Cerebellar cortex (tissue), 1 donor: ENCODE measurements around the gene SLC24A3.

Experiments used
- DNase-seq: peaks from one replicate; pipeline ENCODE4 v3.0.0-alpha.2; 2015; ENCODE audit warnings: low spot score

SLC24A3 gene

DNA sequence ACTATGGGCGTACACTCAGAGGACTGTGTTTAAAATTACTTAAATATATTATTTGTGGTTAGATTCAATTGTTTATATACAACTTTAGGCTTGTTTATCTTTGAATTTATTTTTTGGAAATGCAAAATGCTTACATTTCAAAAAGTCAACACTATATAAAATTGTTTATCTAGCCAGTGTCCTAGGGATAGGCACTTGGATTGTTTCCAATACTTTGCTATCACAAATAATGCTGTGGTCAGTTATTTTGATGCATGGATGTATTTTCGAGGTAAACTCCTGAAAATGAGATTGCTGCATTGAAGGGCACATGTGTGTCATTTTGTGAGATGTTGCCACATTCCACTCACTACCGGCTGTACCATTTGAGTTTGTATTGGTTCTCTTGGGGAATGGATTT lies 213.9 kb downstream of the SLC24A3 start:
- no peak for DNase-seq

DNA sequence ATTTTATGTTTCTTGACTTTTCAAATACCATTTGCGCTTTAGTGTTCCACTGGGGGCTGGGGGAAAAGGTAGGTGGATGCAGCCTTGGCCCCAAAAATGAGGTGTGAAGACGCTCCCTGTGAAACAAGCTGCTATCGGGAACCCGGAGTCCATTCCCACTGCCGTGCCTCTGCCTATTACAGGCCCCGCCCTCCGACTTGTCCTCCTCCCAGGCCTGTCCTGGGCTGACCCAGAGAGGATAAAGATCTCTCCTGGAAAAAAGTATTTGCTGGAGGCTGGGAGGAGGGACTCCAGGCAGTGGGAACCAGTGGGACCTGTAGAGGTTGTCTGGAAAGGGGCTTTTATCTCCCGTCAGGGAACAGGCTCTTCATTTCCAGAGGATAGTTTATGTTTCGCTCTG lies 215.0 kb downstream of the SLC24A3 start:
- DNase-seq, result no peak

DNA sequence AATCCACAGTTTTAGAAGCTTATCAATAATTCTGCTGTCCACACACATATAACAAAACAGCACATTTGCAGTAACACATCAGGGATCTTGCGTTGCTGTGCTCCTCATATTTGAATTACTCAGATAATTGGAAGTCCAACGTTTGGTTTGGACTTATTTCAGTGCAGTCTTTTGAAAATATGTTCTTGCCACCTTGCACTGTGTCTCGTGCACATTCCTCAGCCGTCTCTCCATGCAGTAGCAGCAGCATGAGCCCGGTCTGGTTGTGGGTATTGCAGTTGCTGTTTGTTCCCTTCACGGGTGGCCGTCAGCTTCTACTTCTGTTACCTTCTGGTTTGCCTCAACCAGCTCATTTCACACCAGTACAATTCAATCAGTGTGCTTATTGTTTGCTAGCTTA lies 215.5 kb downstream of the SLC24A3 start:
- no peak for DNase-seq

DNA sequence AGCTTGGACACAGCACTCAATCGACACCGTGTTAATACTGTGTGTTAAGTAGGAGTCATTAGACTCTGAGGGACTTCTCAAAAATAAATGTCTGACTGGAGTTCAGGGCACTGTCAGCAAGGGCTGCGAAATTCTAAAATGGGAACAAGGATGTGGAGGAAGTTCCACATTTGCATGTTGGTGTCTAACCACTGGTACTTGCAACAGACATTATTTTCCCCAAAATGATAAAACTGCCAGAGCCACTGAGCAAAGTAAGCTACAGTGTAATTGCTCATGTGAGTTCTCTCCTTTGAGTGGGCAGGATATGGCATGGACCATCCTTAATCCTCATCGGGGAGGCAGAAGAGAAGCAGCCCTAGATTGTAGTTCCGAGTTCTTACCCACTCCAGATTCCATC lies 215.9 kb downstream of the SLC24A3 start:
- DNase-seq, result no peak

DNA sequence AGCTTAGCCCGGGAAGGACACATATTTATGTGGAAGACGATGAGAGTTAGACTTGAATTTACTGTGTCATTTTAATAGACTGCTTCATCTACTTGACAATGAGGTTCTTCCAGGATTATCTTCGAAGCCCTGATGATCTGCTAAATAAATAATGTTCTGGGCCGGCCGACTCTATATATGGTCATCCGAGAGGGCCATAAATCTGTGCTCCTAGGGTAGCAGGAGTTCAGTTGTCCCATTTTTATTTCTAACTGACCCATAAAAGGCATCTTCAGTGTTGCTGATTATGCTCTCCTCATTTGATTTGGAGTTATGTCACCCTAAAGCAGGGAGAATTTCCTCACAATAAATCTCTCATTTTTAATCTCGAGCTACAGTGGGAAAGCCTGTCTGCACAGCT lies 217.1 kb downstream of the SLC24A3 start:
- DNase-seq, result no peak

DNA sequence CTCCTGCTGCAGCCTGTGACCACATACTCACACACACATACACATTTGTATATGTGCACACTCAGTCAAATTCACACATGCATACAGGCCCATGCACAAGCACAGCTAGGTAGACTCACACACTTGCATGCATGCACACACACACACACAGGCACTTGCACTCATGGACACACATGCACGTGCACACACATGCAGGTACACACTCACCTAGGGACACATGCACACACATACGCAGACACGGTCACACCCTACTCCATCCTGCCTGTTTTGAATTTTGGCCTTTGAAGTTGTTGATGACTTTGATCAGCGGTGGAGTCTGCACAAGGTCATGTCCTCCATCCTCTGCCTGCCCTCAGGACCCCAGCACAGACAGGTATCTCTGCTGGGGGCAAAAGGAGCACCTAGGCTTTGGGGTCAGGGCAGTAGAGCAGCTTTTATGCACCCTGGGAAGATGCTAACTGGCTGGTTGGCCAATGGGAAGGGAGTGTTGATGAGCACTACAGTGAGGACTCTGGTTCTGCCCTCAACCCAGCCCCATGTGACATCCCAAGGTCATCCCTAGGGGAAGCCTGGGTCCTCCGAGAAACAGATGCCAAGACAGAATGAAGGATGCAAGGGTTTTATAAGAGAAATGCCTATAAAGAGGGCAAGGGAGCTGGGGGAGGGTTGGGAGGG lies 218.3 kb downstream of the SLC24A3 start:
- no peak for DNase-seq

DNA sequence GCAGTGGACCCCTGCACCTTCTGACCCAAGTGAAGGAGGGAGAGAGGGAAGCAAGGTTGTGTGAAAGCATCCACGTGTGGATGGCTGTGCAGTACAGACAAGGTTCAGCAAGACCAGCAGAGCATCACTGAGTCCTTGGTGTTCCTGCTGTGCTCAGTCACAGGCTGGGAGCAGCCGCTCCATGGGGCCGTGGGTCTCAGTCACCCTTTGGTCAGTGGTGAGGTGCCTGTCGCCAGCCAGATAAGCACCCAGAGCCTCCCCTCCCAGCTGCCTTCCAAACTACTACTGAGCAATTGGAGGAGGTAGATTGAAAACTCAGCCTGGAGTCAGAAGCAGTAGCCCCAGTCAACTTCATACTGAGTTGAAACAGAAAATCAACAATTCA lies 218.9 kb downstream of the SLC24A3 start:
- DNase-seq, result no peak

DNA sequence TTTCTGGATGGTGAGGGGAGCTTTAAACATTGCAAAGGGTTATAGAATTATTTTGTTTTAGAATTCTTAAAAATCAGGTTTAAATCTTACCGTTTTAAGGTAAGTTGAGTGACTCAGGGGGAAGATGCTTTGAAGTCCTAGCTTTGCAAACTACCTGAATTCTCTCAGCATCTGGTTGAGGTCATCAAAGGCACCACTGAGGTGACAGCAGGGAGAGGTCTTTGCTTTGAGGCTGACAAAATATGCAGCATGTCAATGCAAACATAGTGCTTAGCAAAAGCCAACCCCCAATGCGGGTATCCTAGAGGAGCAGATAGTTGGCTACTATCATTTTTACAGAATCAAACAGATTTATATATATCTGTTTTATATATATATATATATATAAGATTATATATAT lies 219.5 kb downstream of the SLC24A3 start:
- no peak for DNase-seq

DNA sequence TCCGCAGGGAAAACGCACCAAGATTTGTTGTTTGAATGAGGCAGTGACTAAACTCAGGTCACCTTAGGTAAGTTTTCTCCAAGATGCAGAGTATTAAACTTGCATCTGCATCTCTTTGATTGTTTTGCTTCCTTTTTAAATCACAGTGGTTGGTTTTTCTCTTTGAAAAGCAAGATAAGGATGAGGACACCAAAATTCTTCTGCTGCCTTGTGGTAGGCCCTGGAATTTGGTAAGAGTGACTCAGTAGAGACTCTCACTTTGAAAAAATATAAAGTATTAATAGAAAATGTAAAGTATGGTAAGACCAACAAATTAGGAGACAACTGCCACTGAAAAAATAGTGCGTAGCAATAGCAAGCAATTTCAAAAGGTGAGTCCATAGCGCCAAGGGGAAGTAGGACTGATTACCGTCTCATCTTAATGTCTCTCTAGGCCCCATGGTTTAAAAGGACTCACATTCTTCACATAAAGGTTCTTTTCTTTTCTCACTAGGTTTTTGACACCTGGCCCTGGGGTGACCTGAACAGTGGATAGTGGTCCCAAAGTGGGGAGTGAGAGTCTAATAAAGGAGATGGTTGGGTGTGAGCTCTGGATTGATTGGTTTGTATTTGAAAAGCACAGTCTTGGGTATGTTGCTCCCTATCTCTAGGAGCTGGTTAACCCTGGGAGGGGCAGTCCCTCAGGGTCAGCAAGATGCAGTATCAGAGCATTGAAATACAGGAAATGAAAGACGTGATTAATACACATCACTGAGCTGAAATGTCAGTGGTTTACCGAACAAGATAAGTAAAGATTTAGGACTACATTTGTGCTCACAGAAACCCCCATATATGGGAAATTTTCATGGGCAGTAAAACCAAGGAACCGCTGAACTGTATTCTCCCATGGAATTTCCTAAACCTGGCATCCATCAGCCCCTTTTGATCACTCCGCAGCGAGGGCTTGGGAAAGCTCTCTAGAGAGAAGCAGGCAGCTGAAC lies 221.2 kb downstream of the SLC24A3 start:
- no peak for DNase-seq

DNA sequence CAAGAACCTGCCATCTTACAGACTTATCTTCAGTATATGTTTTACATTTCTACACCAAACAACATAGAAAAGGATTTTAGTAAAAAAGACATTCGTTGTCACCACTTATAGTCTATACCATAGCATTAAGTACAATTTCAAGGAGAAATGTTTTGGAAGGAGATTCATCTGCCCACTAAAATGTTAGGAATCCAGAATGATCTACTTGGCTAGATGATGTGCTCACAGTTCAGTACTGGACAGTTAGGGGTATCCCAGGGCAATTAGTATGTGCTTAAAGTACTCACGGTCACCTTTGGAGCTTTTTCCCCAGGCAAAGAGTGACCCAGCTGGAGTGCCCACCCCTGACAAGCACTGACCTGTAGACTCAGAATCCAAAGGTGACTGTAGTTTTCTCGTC lies 222.9 kb downstream of the SLC24A3 start:
- DNase-seq, result no peak

DNA sequence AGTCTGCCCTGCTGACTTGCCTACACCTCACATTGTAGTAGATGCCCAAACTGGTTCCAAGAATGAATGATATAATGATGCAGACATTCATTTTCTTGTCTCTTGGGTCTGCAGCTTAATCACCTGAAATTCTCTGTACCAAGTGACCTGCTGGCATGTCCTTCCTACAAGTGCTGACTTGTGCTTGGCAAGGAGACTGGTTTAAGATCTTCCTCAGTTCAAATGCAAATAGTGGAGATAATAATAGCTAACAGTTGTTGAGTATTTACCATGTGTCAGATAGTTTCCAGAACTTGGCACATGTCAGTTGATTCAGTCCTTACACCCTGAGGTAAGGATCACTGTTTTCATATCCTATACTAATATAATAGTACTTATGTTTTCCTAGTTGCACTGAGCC lies 223.4 kb downstream of the SLC24A3 start:
- no peak for DNase-seq

DNA sequence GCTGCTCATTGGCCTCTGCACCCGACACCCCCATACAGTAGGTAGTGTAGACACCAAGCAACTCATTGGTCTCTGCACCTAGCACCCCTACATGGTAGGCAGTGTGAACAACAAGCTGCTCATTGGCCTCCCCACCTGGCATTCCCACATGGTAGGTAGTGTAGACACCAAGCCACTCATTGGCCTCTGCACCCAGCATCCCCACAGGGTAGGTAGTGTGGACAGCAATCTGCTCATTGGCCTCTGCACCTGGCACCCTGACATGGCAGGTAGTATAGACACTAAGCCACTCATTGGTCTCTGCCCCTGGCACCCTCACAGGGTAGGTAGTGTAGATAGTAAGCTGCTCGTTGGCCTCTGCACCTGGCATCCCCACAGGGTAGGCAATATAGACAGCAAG lies 226.0 kb downstream of the SLC24A3 start:
- DNase-seq, result no peak

DNA sequence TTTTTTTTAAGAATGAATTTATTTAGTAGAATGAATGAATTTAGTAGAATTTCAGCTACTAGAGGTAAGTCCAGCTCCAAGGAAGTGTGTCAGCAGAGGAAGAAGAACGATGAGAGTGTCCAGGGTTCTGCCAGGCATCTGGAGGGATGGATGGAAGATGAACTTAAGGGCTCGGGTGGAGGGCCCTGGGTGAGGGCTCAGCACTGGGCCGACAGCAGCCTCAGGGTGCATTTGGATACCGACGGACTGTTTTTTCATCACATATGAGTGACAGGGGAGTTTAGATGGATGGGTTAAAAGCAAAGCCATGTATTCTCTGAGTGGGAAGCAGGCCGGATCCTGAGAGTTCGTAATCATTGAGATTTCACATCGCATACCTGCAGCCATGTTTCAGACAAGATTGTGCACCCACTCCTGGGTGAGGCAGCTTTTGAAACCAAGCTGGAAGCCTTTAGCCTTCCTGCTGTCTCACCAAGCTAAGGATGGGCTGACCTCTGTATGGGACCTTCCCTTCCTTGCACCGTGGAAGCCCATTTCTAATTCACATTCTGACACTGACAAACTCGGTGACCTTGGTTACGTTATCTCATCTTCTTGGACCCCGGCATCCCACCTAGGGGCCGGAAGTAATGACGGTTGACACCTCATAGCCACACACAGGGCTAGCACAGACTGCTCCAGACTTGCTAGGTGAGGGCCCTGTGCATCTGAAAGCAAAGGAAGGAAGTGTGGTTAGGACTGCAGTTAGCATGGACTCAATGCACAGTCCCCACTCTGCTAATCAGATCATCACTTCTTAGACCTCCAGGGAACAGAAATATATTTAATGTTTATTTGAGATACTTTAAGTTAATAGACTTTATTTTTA lies 228.5 kb downstream of the SLC24A3 start:
- DNase-seq, result no peak

DNA sequence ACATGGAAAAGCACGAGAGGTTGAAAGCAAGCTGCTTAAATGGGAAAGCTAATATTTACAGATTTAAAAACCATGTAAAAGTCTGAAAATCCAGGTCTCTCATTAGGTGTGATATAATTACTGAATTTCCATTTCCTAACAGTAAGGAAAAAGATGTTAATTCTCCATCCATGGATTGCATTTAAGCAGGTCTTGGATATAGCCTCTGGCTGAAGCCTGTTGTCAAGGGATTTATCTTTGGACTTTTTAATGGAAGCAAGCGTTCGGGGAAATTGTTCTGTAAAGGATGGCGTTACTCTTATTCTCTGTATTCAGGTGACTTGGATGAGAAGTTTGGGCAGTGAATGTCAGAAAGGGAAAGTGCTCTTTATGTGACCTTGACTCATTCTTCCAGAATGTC lies 233.8 kb downstream of the SLC24A3 start:
- no peak for DNase-seq

DNA sequence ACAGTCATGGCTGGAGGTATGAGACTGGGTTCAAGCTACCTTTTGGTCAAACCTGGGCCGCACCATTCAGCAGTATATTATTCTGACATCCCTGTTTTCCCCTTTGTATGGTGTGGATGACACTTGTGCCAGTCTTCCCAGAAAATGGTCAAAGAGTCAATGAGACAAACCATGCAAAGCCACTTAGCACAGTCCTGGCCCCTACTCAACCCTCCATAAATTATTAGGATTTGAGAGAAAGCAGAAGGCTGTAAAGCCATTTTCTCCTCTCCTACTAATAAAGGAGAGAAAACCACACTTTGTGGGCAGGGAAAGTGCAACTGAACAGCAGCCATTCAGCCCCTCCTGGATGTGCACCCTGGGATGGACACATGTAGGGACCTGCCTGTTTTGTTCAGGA lies 236.2 kb downstream of the SLC24A3 start:
- DNase-seq, result no peak

DNA sequence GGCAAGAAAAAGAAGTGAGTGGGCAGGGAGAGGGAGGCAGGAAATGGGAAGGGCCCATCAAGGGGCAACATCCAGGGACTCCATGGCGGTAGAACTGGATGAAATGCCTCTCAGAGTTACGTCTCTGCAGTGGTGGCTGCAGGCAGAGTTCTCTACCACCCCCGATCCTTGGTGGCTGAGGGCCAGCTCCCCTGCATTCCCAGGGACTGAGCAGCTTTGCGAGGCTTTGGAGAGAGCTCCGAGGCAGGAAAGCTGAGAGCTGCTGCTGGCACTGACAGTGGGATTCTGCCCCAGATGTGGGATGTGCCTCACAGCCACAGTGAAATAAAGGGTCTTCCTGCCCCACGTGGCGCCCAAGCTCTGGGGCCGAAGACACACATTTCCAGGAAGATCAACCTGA lies 236.6 kb downstream of the SLC24A3 start:
- DNase-seq, result no peak

DNA sequence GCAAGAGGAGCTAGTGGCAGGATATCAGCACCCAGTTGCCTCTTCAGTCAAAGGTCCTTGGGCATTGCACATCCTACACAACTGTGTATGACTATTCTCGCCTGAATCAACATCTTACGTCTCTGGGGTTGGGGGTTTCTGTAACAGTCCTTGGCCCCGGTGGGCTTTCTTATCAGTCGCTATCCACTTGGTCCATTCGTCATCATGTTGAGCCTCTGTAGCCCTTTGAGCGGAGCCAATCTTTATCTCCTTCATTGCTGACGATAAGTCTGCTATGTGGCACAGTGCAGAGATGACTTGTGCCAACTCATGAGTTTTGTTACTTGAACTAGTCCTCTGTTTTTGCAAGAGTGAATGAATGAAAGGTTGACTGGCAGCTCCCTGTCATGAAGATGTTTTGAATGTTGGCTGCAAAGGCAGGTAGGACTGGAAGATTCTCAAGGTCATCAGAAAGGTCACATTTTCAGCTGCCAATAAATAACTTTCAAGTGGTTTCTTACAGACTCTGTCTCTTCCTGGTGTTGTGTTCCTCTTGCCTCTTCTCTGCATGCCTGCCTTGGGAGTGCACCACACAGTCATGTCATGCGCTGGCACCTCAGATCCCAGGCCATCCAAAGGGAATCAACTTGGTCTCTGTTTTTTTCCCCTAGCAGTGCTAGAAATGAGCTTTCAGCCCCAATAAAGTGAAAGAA lies 238.9 kb downstream of the SLC24A3 start:
- no peak for DNase-seq

DNA sequence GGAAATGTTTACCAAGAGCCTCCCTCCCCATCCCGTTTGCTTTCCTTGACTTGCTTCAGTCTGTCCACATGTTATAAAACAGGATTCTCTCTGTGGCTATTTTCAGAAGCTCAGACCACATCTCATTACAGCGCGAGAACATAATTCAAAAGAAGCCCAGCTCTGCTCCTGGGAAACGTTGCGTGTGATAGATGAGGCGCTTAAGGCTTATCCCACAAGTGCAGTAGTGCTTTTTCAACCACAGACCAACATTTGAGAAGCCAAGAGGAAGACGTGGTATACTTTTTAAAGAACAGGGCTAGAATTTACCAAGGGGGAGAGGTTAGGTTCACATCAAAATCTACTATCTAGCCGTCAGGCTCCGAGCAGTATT lies 239.5 kb downstream of the SLC24A3 start:
- no peak for DNase-seq

DNA sequence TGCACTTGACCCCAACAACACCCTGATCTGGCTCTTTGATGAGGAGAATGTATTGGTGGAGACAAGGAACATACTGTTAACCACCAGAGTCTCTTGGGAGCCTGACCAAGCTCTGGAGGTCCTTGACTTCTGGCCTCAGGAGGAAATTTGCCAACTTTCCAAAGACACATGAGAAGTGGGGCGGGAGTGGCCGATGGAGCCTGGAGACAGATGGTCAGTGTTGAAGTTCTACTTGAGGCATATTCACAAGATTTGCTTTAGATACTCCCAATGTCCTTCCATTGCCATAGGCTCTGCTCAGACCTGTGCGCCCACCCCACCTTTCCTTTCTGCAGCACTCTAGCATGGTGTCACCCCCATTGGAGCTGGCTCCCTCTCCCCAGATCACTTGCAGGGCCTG lies 241.0 kb downstream of the SLC24A3 start:
- DNase-seq, result no peak

DNA sequence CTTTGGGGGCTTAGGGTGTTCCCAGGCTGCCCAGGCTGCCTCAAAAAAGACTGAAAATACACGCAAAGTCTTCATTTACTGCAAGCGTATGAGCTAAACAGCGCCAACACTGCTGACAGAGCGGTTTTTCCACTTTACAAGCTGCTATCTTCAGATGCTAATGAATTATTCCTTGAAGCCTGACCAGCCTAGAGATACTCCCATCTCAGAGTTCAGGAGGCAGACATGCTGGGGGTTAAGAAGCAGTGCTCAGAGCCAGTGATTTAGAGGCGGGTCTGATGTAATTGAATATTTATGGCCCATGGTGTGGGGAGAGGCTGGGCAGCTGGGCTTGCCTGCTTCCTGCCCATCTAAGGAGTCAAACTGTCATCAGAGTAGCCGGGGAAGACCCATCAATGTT lies 241.4 kb downstream of the SLC24A3 start:
- DNase-seq, result no peak

DNA sequence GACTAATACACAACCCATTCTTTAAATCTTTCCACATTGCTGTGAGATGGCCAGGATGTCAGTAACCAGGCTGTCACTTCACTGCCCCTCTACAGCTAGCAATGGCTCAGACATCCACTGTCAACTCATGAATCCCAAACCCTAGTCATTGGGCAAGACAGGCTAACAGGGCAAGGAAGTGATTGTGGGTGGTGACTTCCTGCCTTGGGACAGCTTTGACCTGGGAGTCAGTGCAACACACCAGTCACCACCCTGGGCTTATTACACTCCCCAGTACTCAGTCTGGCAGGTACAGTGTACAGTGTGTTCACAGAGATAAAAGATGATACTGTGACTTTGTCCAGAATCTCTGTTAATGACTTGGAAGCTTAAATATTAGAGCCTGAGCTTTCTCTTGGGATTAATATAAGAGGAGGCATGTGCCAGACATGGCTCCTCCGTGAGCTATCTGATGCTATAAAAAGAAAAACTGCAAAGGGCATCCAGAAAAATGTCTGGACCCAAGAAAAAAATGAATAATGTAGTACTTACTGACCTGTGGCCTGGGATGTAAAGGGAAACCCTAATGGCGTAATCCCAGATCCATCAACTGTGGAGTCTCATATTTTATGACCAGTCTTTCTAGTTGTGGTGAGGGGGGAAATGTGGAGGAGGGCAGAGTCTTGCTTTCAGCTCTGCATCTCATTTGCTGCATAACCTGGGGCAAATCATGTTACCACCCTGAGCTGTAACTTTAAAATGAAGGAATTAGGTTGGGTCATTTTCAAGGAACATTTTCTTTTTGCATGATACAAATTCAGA lies 244.4 kb downstream of the SLC24A3 start:
- no peak for DNase-seq
